GM12872 (cell line): Measurements from ENCODE around the gene OR9Q2.

Source experiments
- TF ChIP-seq, protein P1 (sequence below): IDR thresholded peaks from 3 replicates; pipeline ENCODE4 v1.5.1; 2011; ENCODE audit warnings: low read depth, mild to moderate bottlenecking, low read length, moderate library complexity; ENCODE audit not compliant: insufficient read depth

Gene OR9Q2

DNA sequence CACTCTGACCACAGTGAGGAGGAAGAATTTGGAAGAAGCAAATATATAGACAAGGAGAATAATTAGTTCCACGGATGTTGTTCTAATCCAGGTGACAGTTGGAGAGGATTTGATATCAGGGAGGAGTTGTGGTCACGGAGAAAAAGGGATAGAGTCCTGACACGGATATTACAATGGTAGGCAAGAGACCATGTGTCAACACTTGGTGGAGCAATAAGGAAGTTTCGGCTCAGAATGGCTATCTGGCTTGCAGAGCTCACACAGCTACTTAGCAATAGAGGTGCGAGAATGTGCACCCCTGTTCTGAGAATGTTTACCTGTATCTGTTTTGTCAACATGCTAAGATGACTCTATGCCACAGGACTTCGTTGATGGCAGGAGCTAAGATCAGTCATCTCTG, 10.4 kb upstream of the OR9Q2 start:
- TF ChIP-seq, protein P1, sequence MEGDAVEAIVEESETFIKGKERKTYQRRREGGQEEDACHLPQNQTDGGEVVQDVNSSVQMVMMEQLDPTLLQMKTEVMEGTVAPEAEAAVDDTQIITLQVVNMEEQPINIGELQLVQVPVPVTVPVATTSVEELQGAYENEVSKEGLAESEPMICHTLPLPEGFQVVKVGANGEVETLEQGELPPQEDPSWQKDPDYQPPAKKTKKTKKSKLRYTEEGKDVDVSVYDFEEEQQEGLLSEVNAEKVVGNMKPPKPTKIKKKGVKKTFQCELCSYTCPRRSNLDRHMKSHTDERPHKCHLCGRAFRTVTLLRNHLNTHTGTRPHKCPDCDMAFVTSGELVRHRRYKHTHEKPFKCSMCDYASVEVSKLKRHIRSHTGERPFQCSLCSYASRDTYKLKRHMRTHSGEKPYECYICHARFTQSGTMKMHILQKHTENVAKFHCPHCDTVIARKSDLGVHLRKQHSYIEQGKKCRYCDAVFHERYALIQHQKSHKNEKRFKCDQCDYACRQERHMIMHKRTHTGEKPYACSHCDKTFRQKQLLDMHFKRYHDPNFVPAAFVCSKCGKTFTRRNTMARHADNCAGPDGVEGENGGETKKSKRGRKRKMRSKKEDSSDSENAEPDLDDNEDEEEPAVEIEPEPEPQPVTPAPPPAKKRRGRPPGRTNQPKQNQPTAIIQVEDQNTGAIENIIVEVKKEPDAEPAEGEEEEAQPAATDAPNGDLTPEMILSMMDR: no peak

DNA sequence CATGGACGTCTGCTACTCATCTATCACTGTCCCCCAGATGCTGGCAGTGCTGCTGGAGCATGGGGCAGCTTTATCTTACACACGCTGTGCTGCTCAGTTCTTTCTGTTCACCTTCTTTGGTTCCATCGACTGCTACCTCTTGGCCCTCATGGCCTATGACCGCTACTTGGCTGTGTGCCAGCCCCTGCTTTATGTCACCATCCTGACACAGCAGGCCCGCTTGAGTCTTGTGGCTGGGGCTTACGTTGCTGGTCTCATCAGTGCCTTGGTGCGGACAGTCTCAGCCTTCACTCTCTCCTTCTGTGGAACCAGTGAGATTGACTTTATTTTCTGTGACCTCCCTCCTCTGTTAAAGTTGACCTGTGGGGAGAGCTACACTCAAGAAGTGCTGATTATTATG, 9.2 kb upstream of the OR9Q2 start:
- TF ChIP-seq, protein P1: no peak

DNA sequence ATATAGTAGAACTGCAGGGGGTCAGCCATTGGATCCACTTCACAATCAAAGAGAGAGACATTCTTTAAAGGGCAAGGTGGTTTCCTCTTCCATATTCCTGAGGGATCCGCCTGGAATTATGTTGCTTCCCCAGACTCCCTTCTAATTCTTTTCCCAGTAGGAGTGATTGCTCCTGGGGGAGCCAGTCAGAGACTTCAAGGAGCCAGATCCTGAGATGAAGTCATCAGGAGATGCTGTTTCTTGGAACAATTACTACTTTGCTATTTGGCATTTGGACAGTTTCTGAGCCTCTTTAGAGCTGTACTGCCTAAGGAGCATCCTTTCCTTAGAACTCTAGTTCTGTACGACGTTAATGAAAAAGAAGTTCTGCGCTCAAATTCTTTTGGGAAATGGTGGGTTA, 1.9 kb upstream of the OR9Q2 start:
- TF ChIP-seq, protein P1: no peak

DNA sequence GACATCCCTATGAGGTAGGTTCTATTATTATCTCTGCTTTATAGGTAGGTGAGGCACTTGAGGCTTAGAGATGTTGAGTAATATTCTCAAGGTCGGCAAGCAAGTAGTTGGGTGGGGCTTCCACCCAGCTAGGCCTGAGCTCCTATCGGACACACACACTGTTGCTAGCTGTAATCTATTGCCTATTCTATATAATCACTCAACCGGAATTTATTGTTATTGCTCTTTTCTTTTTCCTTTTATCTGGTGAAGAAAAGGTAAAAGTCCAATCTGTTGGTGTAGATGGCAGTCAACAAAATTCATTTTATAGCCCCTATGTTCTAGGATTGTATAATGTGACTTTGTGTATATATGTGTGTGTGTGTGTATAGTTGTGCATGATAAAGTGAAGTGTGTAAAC, 3.4 kb downstream of the OR9Q2 start:
- TF ChIP-seq, protein P1: no peak

DNA sequence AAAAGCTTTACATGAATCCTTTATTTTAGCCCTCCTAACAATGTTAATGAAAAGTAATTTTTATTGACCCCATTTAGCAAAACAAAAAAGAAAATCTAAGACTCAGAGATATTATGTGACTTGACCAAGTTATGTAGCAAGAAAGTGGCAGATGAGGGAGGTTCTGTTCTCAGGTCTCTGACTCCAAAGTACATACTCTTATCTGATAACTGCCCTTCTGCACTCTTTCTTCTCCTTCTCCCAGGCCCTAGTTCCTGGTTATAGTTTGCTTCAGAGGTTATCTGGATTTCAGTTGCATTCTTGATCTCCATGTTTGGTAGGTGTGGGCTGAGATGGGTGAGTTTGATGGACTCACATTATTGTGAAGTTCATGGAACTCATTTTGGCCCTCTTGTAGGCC, 4.5 kb downstream of the OR9Q2 start:
- TF ChIP-seq, protein P1: no peak

DNA sequence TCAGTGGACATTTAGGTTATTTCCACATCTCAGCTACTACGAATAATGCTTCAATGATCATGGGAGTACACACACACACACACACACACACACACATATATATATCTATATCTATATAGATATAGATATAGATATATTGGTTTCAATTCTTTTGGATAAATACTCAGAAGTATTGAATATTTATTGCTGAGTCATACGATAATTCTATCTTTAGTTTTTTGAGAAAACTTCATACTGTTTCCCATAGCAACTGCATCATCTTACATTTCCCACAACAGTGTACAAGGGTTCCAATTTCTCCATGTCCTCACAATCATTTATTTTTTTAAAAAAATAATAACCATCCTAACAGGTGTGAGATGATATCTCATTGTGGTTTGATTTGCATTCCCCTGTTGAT, 7.1 kb downstream of the OR9Q2 start:
- TF ChIP-seq, protein P1: no peak

DNA sequence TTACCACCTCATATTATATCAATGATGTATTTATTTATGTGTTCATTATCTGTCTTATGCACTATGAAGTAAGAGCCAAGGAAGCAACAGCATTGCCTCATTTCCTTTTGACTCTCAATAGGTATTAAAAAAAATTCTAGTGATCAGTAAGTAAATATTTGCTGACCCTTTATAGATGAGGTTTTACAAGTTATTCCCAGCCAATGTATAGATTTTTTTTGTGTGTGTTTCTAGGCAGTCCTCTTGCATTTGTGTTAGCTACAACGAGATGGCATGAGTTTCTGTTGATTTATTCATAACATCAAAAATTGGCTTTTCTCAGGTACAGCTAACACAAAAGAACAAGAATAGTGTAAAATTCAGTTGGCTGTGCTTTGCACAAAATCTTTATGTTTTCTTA, 10.4 kb downstream of the OR9Q2 start:
- TF ChIP-seq, protein P1: no peak

DNA sequence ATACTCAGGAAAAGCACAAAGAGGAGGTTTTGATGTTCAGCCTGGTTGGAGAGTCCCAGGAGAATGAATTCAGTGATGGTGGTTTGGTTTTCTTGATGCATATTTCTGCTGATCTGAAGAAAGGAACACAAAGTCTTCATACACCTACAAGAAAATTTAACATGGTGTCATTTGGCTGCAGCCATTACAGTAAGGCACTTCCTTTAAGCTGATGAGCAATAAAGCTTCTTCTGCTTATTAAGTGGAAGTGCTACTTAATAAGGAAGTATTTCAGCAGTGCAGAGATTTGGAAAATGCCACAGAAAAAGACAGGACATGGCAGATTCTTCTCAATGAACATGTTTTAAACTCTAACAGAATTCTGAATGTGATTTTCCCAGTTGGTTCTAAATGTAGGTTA, 15.2 kb downstream of the OR9Q2 start, which contains the start of gene OR1S2:
TSS of gene OR1S2 (minus strand) at position 101 of the 400 bp plus-strand sequence. CDS start at position 101, 0 bp downstream.
- TF ChIP-seq, protein P1: no peak
